Endothelial cell (in vitro differentiated cells): ENCODE data around the gene EVA1B. TPM values are rescaled to one million over a fixed set of nuclear protein-coding genes. Genes with fewer than 3 reads are reported as not detected.

Experiments
- DNase-seq: peaks from one replicate; pipeline ENCODE4 v3.0.0; 2021; ENCODE audit warnings: low spot score
- H3K27ac Mint-ChIP-seq: one replicate; pipeline ENCODE4 v1.8.0; 2021; ENCODE audit warnings: mixed read lengths, inconsistent platforms; ENCODE audit not compliant: unreplicated experiment
- H3K27me3 Mint-ChIP-seq: one replicate; pipeline ENCODE4 v1.8.0; 2021; ENCODE audit warnings: mild to moderate bottlenecking, moderate library complexity, mixed read lengths, inconsistent platforms; ENCODE audit not compliant: unreplicated experiment
- H3K36me3 Mint-ChIP-seq: one replicate; pipeline ENCODE4 v1.8.0; 2021; ENCODE audit warnings: mild to moderate bottlenecking, low read depth, mixed read lengths, inconsistent platforms; ENCODE audit not compliant: unreplicated experiment
- H3K4me1 Mint-ChIP-seq: one replicate; pipeline ENCODE4 v1.8.0; 2021; ENCODE audit warnings: mild to moderate bottlenecking, mixed read lengths, inconsistent platforms; ENCODE audit not compliant: unreplicated experiment
- H3K4me3 Mint-ChIP-seq: one replicate; pipeline ENCODE4 v1.8.0; 2021; ENCODE audit warnings: mild to moderate bottlenecking, mixed read lengths, inconsistent platforms; ENCODE audit not compliant: unreplicated experiment
- H3K9me3 Mint-ChIP-seq: one replicate; pipeline ENCODE4 v1.8.0; 2021; ENCODE audit warnings: mixed read lengths, inconsistent platforms; ENCODE audit not compliant: unreplicated experiment
- total RNA-seq: library from RNA; stranded (reverse); fragmentation: NEBNext Ultra II Directional; extraction: Animal tissue kit (Norgen Biotek cat#: 25700); gene quantifications from one replicate; pipeline ENCODE4 v1.2.1, GENCODE V29; 2021; ENCODE audit not compliant: unreplicated experiment
- TF ChIP-seq, protein P1 (sequence below): fragments of 200-600 bp; sonication (generic); IDR thresholded peaks from one replicate; pipeline ENCODE4 v1.5.0; 2021; ENCODE audit warnings: antibody characterized with exemption; ENCODE audit not compliant: unreplicated experiment

EVA1B gene
- total RNA-seq, 1 donor from 2014 or later: 87.9 TPM

DNA sequence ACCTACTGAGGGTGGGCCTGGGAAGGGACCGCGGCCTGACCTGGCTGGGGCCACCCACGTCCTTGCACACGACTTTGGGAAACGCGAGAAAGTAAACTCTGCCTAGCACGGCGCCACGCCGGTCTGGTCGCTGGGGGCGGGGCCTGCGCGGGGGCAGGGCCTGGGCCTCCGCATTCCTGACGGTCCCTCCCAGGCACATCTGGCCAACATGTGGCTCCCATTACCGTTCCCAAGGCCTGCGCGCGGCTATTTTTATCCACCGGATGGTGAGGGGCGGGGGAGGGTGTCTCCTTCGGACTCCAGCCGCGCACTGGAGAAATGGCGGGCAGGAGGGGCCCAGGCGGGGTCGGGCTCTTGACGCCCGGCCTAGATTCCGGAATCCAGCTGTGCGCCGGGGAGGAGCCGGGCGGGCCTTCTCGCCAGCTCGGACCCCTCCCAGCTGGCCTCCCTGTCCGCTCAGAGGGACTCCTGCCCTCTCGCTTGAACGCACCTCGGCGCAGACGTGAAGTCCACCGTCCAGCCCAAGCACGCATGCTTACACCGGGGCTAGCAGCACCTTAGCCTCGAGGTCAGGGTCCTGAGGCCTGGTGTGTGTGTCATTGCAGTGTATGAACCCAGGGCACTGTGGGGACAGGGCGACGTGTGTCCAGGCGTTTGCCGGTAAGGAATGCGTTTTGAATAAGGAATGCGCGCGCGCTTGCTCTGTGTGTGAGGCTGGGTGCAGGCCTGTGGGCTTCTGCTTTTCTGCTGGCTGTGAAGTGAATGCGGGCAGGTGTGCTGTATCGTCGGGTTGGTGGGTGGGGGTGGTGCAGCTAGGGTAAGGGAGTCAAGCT, 2.1 kb downstream of the EVA1B start:
- peak overlapping the region; percentile 79 for H3K4me3 Mint-ChIP-seq
- no peaks in the 10 kb centered on the region for H3K9me3 Mint-ChIP-seq
- no peak overlapping the region for H3K27ac Mint-ChIP-seq
- H3K27me3 Mint-ChIP-seq: peaks cover 9% of the 10 kb centered on the region
- H3K4me1 Mint-ChIP-seq: peaks cover 16% of the 10 kb centered on the region
- TF ChIP-seq, protein P1, sequence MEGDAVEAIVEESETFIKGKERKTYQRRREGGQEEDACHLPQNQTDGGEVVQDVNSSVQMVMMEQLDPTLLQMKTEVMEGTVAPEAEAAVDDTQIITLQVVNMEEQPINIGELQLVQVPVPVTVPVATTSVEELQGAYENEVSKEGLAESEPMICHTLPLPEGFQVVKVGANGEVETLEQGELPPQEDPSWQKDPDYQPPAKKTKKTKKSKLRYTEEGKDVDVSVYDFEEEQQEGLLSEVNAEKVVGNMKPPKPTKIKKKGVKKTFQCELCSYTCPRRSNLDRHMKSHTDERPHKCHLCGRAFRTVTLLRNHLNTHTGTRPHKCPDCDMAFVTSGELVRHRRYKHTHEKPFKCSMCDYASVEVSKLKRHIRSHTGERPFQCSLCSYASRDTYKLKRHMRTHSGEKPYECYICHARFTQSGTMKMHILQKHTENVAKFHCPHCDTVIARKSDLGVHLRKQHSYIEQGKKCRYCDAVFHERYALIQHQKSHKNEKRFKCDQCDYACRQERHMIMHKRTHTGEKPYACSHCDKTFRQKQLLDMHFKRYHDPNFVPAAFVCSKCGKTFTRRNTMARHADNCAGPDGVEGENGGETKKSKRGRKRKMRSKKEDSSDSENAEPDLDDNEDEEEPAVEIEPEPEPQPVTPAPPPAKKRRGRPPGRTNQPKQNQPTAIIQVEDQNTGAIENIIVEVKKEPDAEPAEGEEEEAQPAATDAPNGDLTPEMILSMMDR: no peak
- H3K36me3 Mint-ChIP-seq: peaks cover 19% of the 10 kb centered on the region
- DNase-seq: peak; percentile 47

DNA sequence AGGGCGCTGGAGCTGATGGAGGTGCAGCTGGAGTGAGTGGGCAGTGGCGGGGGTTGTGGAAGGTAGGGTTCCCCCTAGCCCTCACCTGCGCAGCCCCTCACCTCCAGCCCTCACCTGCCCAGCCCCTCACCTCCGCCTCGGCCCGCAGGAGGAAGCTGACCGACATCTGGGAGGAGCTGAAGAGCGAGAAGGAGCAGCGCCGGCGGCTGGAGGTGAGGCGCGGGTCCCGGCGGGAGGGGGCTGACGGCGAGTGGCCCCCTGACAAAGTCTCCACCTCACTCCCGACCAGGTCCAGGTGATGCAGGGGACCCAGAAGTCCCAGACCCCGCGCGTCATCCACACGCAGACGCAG, 2.7 kb downstream of the EVA1B start:
- TF ChIP-seq, protein P1: no peak
- no peak for DNase-seq
- Mint-ChIP-seq H3K9me3 (no peaks in the 10 kb centered on the region), H3K4me1 (peaks cover 16% of the 10 kb centered on the region), H3K36me3 (peaks cover 19% of the 10 kb centered on the region), H3K27ac (peak overlapping the region; percentile 70), H3K27me3 (peaks cover 7% of the 10 kb centered on the region), H3K4me3 (peak overlapping the region; percentile 87)

DNA sequence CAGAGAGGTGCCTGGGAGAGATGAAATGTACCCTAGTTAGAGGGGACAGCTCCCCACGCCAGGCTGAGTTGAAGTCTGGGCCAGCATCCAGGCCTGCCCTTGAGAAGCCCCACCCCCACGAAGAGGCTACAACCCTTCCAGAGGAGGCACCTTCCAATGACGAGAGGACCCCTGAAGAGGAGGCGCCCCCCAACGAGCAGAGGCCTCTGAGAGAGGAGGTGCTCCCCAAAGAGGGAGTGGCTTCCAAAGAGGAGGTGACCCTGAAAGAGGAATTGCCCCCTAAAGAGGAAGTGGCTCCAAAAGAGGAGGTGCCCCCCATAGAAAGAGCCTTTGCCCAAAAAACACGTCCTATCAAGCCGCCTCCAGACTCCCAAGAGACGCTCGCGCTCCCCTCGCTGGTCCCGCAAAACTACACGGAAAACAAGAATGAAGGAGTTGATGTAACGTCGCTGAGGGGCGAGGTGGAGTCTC, 3.1 kb downstream of the EVA1B start:
- peaks cover 9% of the 10 kb centered on the region for H3K27me3 Mint-ChIP-seq
- peak overlapping the region; percentile 87 for H3K4me3 Mint-ChIP-seq
- peaks cover 19% of the 10 kb centered on the region for H3K36me3 Mint-ChIP-seq
- TF ChIP-seq, protein P1: no peak
- peak overlapping the region; percentile 70 for H3K27ac Mint-ChIP-seq
- no peaks in the 10 kb centered on the region for H3K9me3 Mint-ChIP-seq
- no peak for DNase-seq
- H3K4me1 Mint-ChIP-seq: peaks cover 16% of the 10 kb centered on the region

DNA sequence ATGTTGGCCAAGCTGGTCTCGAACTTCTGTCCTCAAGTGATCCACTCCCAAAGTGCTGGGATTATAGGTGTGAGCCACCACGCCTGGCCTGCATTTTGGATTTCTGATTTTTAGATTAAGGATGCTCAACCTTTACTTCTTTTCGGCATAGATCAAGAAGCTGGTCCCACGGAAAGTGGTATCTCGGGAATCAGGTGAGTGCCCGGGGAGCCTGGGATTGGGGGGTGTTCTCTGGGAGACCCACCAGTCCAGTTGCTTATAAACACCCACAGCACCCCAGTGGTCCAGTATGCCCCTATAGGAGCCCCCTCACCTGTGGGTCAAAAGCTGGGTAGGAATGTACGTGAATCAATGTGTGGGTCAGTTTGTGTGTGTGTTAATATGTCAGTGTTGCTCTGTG, 14.0 kb downstream of the EVA1B start:
- Mint-ChIP-seq H3K9me3 (no peaks in the 10 kb centered on the region), H3K4me1 (peaks cover 12% of the 10 kb centered on the region), H3K27ac (no peak overlapping the region), H3K27me3 (peaks cover 5% of the 10 kb centered on the region), H3K36me3 (peaks cover 12% of the 10 kb centered on the region), H3K4me3 (peak overlapping the region; percentile 14)
- TF ChIP-seq, protein P1: no peak
- no peak for DNase-seq
